Astrocyte (in vitro differentiated cells and primary cell): Measurements from ENCODE around the gene PPP4C. TPM values are rescaled to one million over a fixed set of nuclear protein-coding genes. Genes with fewer than 3 reads are reported as not detected.

Experiments
- DNase-seq: peaks from one replicate; pipeline ENCODE4 v3.0.0-alpha.2; 2010; ENCODE audit warnings: low read depth
- FAIRE-seq: peaks from 2 replicates; lab custom pipeline; 2011; peaks lifted over from hg19 to GRCh38; lab: Jason Lieb, UNC
- H2AFZ ChIP-seq: 2 replicates; pipeline ENCODE4 v1.6.0; 2012; ENCODE audit warnings: low read depth, low read length, inconsistent platforms
- H3K27ac ChIP-seq: 2 replicates; pipeline ENCODE4 v1.5.1; 2011; ENCODE audit warnings: low read depth, low read length, inconsistent platforms
- H3K27me3 ChIP-seq: 2 replicates; pipeline ENCODE4 v1.6.0; 2011; ENCODE audit warnings: low read length, inconsistent platforms; ENCODE audit not compliant: insufficient read depth
- H3K36me3 ChIP-seq: 2 replicates; pipeline ENCODE4 v1.5.1; 2011; ENCODE audit warnings: low read length, inconsistent platforms; ENCODE audit not compliant: insufficient read depth
- H3K4me1 ChIP-seq: 2 replicates; pipeline ENCODE4 v1.5.1; 2011; ENCODE audit warnings: low read length, inconsistent platforms; ENCODE audit not compliant: insufficient read depth
- H3K4me2 ChIP-seq: 2 replicates; pipeline ENCODE4 v1.6.0; 2012; ENCODE audit warnings: low read length, inconsistent platforms
- H3K4me3 ChIP-seq: 2 replicates; pipeline ENCODE4 v1.5.1; 2011; ENCODE audit warnings: low read depth, mild to moderate bottlenecking, low read length, inconsistent platforms; ENCODE audit not compliant: insufficient read depth
- H3K79me2 ChIP-seq: 2 replicates; pipeline ENCODE4 v1.6.0; 2012; ENCODE audit warnings: mild to moderate bottlenecking, low read length, inconsistent platforms; ENCODE audit not compliant: insufficient read depth
- H3K9ac ChIP-seq: 2 replicates; pipeline ENCODE4 v1.6.0; 2012; ENCODE audit warnings: mild to moderate bottlenecking, low read length, inconsistent platforms
- H3K9me3 ChIP-seq: 2 replicates; pipeline ENCODE4 v1.5.1; 2012; ENCODE audit warnings: low read depth, mild to moderate bottlenecking, low read length, inconsistent platforms; ENCODE audit not compliant: insufficient read depth
- H4K20me1 ChIP-seq: 2 replicates; pipeline ENCODE4 v1.6.0; 2012; ENCODE audit warnings: low read length, inconsistent platforms; ENCODE audit not compliant: insufficient read depth
- H3K27ac Mint-ChIP-seq: one replicate; pipeline ENCODE4 v1.8.0; 2021; ENCODE audit warnings: mild to moderate bottlenecking, mixed read lengths; ENCODE audit not compliant: unreplicated experiment
- H3K27me3 Mint-ChIP-seq: one replicate; pipeline ENCODE4 v1.8.0; 2021; ENCODE audit warnings: low read depth, mixed read lengths; ENCODE audit not compliant: unreplicated experiment
- H3K36me3 Mint-ChIP-seq: one replicate; pipeline ENCODE4 v1.8.0; 2021; ENCODE audit warnings: low read depth, mixed read lengths; ENCODE audit not compliant: unreplicated experiment
- H3K4me1 Mint-ChIP-seq: one replicate; pipeline ENCODE4 v1.8.0; 2021; ENCODE audit warnings: low read depth, mixed read lengths; ENCODE audit not compliant: unreplicated experiment
- H3K4me3 Mint-ChIP-seq: one replicate; pipeline ENCODE4 v1.8.0; 2021; ENCODE audit warnings: mild to moderate bottlenecking, moderate library complexity, mixed read lengths; ENCODE audit not compliant: unreplicated experiment
- H3K9me3 Mint-ChIP-seq: one replicate; pipeline ENCODE4 v1.8.0; 2021; ENCODE audit warnings: mild to moderate bottlenecking, mixed read lengths; ENCODE audit not compliant: unreplicated experiment
- CTCF ChIP-seq: IDR thresholded peaks from 2 replicates; pipeline ENCODE4 v1.5.1; 2011; ENCODE audit warnings: low read depth, mild to moderate bottlenecking, inconsistent platforms, low read length, moderate library complexity; ENCODE audit not compliant: insufficient read depth
- EZH2 ChIP-seq: IDR thresholded peaks from 2 replicates; pipeline ENCODE4 v1.6.1; 2012; ENCODE audit warnings: mild to moderate bottlenecking, low read length, inconsistent platforms; ENCODE audit not compliant: insufficient read depth
- total RNA-seq: library from RNA; stranded (reverse); gene quantifications from 2 replicates; pipeline ENCODE4 v1.2.1, GENCODE V29; 2021

The PPP4C gene
- total RNA-seq, 1 donor from 2014 or later: 140 TPM

GRCh38 chr16:30041841-30042240 lies 34.0 kb upstream of the PPP4C start:
- Mint-ChIP-seq H3K4me3 (no peak overlapping the region), H3K9me3 (peaks cover 1% of the 10 kb centered on the region), H3K27ac (no peak overlapping the region), H3K36me3 (no peaks in the 10 kb centered on the region), H3K27me3 (peaks cover 14% of the 10 kb centered on the region), H3K4me1 (no peaks in the 10 kb centered on the region)
- Histone ChIP-seq H3K27ac (no peak overlapping the region), H3K4me2 (no peak overlapping the region), H4K20me1 (no peaks in the 10 kb centered on the region), H2AFZ (no peak overlapping the region), H3K4me1 (no peaks in the 10 kb centered on the region), H3K9ac (no peak overlapping the region), H3K36me3 (no peaks in the 10 kb centered on the region), H3K9me3 (no peaks in the 10 kb centered on the region), H3K79me2 (no peaks in the 10 kb centered on the region), H3K4me3 (no peak overlapping the region), H3K27me3 (peaks cover 2% of the 10 kb centered on the region)
- DNase-seq (no peak), FAIRE-seq (no peak)
- TF ChIP-seq CTCF (peak; percentile 43), EZH2 (no peak)

DNA sequence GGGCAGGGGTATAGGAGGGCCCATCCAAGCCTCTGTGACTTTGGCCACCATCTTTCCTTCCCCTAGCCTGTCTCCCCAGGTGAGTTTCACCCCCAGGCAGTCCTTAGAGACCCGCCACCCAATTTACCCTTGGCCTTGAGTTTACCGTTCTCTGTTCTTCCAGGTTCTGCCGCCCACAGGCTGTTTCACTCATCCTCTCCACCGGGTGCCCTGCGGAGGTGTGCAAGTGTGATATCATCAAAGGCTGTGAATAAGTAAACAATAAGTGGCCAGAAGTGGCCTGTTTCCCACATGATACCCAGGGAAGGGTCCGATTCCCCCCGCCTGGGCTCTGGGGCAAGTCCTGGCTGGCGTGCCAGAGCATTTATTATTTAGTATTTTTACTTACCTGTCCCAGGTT lies 29.6 kb upstream of the PPP4C start:
- Histone ChIP-seq H3K36me3 (no peaks in the 10 kb centered on the region), H3K9me3 (no peaks in the 10 kb centered on the region), H3K4me2 (no peak overlapping the region), H3K9ac (no peak overlapping the region), H4K20me1 (no peaks in the 10 kb centered on the region), H2AFZ (no peak overlapping the region), H3K79me2 (no peaks in the 10 kb centered on the region), H3K27me3 (no peaks in the 10 kb centered on the region), H3K4me3 (no peak overlapping the region), H3K4me1 (no peaks in the 10 kb centered on the region), H3K27ac (no peak overlapping the region)
- peaks cover 11% of the 10 kb centered on the region for H3K27me3 Mint-ChIP-seq
- no peak overlapping the region for H3K4me3 Mint-ChIP-seq
- no peak overlapping the region for H3K27ac Mint-ChIP-seq
- peaks cover 1% of the 10 kb centered on the region for H3K9me3 Mint-ChIP-seq
- DNase-seq: no peak
- no peak for FAIRE-seq
- H3K4me1 Mint-ChIP-seq: peaks cover 2% of the 10 kb centered on the region
- TF ChIP-seq EZH2: no peak
- H3K36me3 Mint-ChIP-seq: no peaks in the 10 kb centered on the region

- Histone ChIP-seq H3K4me3 (no peak overlapping the region), H3K4me2 (no peak overlapping the region), H3K9ac (no peak overlapping the region), H3K27me3 (no peaks in the 10 kb centered on the region), H3K4me1 (peaks cover under 1% of the 10 kb centered on the region), H3K27ac (no peak overlapping the region), H3K36me3 (no peaks in the 10 kb centered on the region), H2AFZ (no peak overlapping the region), H3K79me2 (no peaks in the 10 kb centered on the region), H3K9me3 (no peaks in the 10 kb centered on the region), H4K20me1 (no peaks in the 10 kb centered on the region)
- no peak for TF ChIP-seq CTCF
- TF ChIP-seq EZH2: no peak
- H3K4me1 Mint-ChIP-seq: peaks cover 3% of the 10 kb centered on the region
- no peak overlapping the region for H3K4me3 Mint-ChIP-seq
- H3K9me3 Mint-ChIP-seq: peaks cover 1% of the 10 kb centered on the region
- no peak for FAIRE-seq
- no peak overlapping the region for H3K27ac Mint-ChIP-seq
- no peak for DNase-seq
- peaks cover 11% of the 10 kb centered on the region for H3K27me3 Mint-ChIP-seq
- no peaks in the 10 kb centered on the region for H3K36me3 Mint-ChIP-seq
These were observed 29.2 kb upstream of the PPP4C start for GRCh38 chr16:30046588-30046987.
